HepG2 (cell line): ENCODE results near the gene PXDC1. TPM values are rescaled to one million over a fixed set of nuclear protein-coding genes. Genes with fewer than 3 reads are reported as not detected.

Experiments used
- ARHGAP35 ChIP-seq: sonication (generic); formaldehyde crosslinking; IDR thresholded peaks from 2 replicates; pipeline ENCODE4 v1.9.0; 2022; ENCODE audit warnings: mild to moderate bottlenecking, inconsistent platforms, moderate library complexity, missing genetic modification reagents, borderline replicate concordance
- ARNT ChIP-seq: fragments of 450-650 bp; IDR thresholded peaks from 2 replicates; pipeline ENCODE4 v1.6.1; 2017
- ATF2 ChIP-seq: sonication (generic); formaldehyde crosslinking; IDR thresholded peaks from 2 replicates; pipeline ENCODE4 v1.4.0; 2020; ENCODE audit warnings: missing genetic modification reagents
- BCL6 ChIP-seq: IDR thresholded peaks from 2 replicates; pipeline ENCODE4 v1.6.1; 2016; ENCODE audit warnings: missing genetic modification reagents, missing compliant biosample characterization
- CCDC6 ChIP-seq: sonication (generic); formaldehyde crosslinking; IDR thresholded peaks from 2 replicates; pipeline ENCODE4 v1.8.1; 2022; ENCODE audit warnings: mild to moderate bottlenecking, missing genetic modification reagents, moderate library complexity
- CHD4 ChIP-seq: fragments of 200-600 bp; sonication (generic); IDR thresholded peaks from 2 replicates; pipeline ENCODE4 v1.7.0; 2017; ENCODE audit warnings: mild to moderate bottlenecking, low read length, borderline replicate concordance
- GFI1 ChIP-seq: sonication (generic); formaldehyde crosslinking; IDR thresholded peaks from 2 replicates; pipeline ENCODE4 v1.5.0; 2020; ENCODE audit warnings: missing genetic modification reagents, mild to moderate bottlenecking, borderline replicate concordance
- PATZ1 ChIP-seq: sonication (generic); formaldehyde crosslinking; IDR thresholded peaks from 2 replicates; pipeline ENCODE4 v1.4.0; 2020; ENCODE audit warnings: missing genetic modification reagents
- SMYD3 ChIP-seq: sonication (generic); formaldehyde crosslinking; IDR thresholded peaks from 2 replicates; pipeline ENCODE4 v1.8.1; 2023; ENCODE audit warnings: mild to moderate bottlenecking, missing genetic modification reagents
- YEATS4 ChIP-seq: sonication (generic); formaldehyde crosslinking; IDR thresholded peaks from 2 replicates; pipeline ENCODE4 v1.4.0; 2020; ENCODE audit warnings: missing genetic modification reagents, borderline replicate concordance
- ZIK1 ChIP-seq: sonication (generic); formaldehyde crosslinking; IDR thresholded peaks from 2 replicates; pipeline ENCODE4 v1.5.0; 2020; ENCODE audit warnings: mild to moderate bottlenecking, low read depth, missing genetic modification reagents, borderline replicate concordance
- ZMAT3 ChIP-seq: sonication (generic); formaldehyde crosslinking; conservative IDR thresholded peaks from 2 replicates; pipeline ENCODE4 v1.7.0; 2021; ENCODE audit warnings: missing genetic modification reagents
- ZNF34 ChIP-seq: sonication (generic); formaldehyde crosslinking; IDR thresholded peaks from 2 replicates; pipeline ENCODE4 v1.4.0; 2020; ENCODE audit warnings: mild to moderate bottlenecking, missing genetic modification reagents, borderline replicate concordance
- ZNF577 ChIP-seq: sonication (generic); formaldehyde crosslinking; IDR thresholded peaks from 2 replicates; pipeline ENCODE4 v1.4.0; 2020; ENCODE audit warnings: mild to moderate bottlenecking, low read depth, missing genetic modification reagents, borderline replicate concordance
- ZNF773 ChIP-seq: sonication (generic); formaldehyde crosslinking; IDR thresholded peaks from 2 replicates; pipeline ENCODE4 v1.4.0; 2020; ENCODE audit warnings: missing genetic modification reagents, borderline replicate concordance
- polyA plus RNA-seq, 8 experiments: library from polyadenylated mRNA; depleted of rRNA in 3 of 8; stranded (reverse) in 7 of 8; unstranded in 1 of 8; fragments of >200 nt; fragmentation: Illumina TruSeq in 4 of 8; extraction: Trizol in 4 of 8; gene quantifications; 2 replicates each; pipeline versions ENCODE4 v1.2.1 to v1.2.3, GENCODE V29; 2011 to 2016; ENCODE audit warnings: low read depth in 4 of 8, missing spikeins in 1 of 8, mixed read lengths in 1 of 8; ENCODE audit not compliant: insufficient read depth in 1 of 8
- total RNA-seq, 5 experiments: library from RNA; depleted of rRNA; stranded (reverse); fragments of >200 nt; fragmentation: Illumina TruSeq; extraction: Trizol; gene quantifications; 2 replicates each; pipeline ENCODE4 v1.2.3, GENCODE V29; 2016; ENCODE audit warnings: low read depth in 1 of 5
- TF ChIP-seq, protein P1 (sequence below): sonication (generic); formaldehyde crosslinking; IDR thresholded peaks from 2 replicates; pipeline ENCODE4 v1.5.0; 2020; ENCODE audit warnings: mild to moderate bottlenecking, missing genetic modification reagents
- TF ChIP-seq, protein P2 (sequence below): sonication (generic); formaldehyde crosslinking; IDR thresholded peaks from 2 replicates; pipeline ENCODE4 v1.5.1; 2020; ENCODE audit warnings: mild to moderate bottlenecking, missing genetic modification reagents, borderline replicate concordance

PXDC1 gene
- total and polyA plus RNA-seq, 2 of the 13 experiments (the other 11 are each of a cell fraction or from before 2014, with no cell fraction given) = 32.4 to 34.7 TPM

- TF ChIP-seq, protein P1, sequence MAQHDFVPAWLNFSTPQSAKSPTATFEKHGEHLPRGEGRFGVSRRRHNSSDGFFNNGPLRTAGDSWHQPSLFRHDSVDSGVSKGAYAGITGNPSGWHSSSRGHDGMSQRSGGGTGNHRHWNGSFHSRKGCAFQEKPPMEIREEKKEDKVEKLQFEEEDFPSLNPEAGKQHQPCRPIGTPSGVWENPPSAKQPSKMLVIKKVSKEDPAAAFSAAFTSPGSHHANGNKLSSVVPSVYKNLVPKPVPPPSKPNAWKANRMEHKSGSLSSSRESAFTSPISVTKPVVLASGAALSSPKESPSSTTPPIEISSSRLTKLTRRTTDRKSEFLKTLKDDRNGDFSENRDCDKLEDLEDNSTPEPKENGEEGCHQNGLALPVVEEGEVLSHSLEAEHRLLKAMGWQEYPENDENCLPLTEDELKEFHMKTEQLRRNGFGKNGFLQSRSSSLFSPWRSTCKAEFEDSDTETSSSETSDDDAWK (CRISPR knock-in tag) = no peak
- TF ChIP-seq CCDC6 (CRISPR knock-in tag) (no peak; the same call in none of the 2 replicates), ZIK1 (no peak), SMYD3 (CRISPR knock-in tag) (peak; percentile 94), ZNF773 (no peak), YEATS4 (peak; percentile 70), ARNT (no peak), ARHGAP35 (CRISPR knock-in tag) (no peak), ATF2 (CRISPR knock-in tag) (peak; percentile 90; the same call in 1 of the 2 replicates), PATZ1 (CRISPR knock-in tag) (peak; percentile 35; the same call in 1 of the 2 replicates), BCL6 (peak; percentile 98), ZNF577 (CRISPR knock-in tag) (no peak), CHD4 (peak; percentile 97; the same call in 1 of the 2 replicates), ZNF34 (CRISPR knock-in tag) (no peak; the same call in 1 of the 2 replicates), GFI1 (CRISPR knock-in tag) (peak; percentile 88), ZMAT3 (peak; percentile 95)
- TF ChIP-seq, protein P2, sequence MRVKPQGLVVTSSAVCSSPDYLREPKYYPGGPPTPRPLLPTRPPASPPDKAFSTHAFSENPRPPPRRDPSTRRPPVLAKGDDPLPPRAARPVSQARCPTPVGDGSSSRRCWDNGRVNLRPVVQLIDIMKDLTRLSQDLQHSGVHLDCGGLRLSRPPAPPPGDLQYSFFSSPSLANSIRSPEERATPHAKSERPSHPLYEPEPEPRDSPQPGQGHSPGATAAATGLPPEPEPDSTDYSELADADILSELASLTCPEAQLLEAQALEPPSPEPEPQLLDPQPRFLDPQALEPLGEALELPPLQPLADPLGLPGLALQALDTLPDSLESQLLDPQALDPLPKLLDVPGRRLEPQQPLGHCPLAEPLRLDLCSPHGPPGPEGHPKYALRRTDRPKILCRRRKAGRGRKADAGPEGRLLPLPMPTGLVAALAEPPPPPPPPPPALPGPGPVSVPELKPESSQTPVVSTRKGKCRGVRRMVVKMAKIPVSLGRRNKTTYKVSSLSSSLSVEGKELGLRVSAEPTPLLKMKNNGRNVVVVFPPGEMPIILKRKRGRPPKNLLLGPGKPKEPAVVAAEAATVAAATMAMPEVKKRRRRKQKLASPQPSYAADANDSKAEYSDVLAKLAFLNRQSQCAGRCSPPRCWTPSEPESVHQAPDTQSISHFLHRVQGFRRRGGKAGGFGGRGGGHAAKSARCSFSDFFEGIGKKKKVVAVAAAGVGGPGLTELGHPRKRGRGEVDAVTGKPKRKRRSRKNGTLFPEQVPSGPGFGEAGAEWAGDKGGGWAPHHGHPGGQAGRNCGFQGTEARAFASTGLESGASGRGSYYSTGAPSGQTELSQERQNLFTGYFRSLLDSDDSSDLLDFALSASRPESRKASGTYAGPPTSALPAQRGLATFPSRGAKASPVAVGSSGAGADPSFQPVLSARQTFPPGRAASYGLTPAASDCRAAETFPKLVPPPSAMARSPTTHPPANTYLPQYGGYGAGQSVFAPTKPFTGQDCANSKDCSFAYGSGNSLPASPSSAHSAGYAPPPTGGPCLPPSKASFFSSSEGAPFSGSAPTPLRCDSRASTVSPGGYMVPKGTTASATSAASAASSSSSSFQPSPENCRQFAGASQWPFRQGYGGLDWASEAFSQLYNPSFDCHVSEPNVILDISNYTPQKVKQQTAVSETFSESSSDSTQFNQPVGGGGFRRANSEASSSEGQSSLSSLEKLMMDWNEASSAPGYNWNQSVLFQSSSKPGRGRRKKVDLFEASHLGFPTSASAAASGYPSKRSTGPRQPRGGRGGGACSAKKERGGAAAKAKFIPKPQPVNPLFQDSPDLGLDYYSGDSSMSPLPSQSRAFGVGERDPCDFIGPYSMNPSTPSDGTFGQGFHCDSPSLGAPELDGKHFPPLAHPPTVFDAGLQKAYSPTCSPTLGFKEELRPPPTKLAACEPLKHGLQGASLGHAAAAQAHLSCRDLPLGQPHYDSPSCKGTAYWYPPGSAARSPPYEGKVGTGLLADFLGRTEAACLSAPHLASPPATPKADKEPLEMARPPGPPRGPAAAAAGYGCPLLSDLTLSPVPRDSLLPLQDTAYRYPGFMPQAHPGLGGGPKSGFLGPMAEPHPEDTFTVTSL (CRISPR knock-in tag) = peak; percentile 80; the same call in 1 of the 2 replicates
Observed at GRCh38 chr6:3789018-3789895, 37.7 kb upstream of the PXDC1 start (continued).
